HG03060 (cell line): ENCODE results near the gene CPNE9.
A peak's percentile ranks its signal among the peaks of the same experiment; 100 is the strongest.

Source experiments
- ATAC-seq: cut with Tn5 transposase; IDR thresholded peaks from one replicate; pipeline ENCODE4 v1.9.1; 2021; ENCODE audit warnings: low read depth, moderate number of reproducible peaks; ENCODE audit not compliant: unreplicated experiment

The CPNE9 gene

GRCh38 chr3:9713142-9713541, 9.5 kb downstream of the CPNE9 start:
- ATAC-seq, result no peak

- ATAC-seq, result no peak
These were observed 11.5 kb downstream of the CPNE9 start for GRCh38 chr3:9715136-9715535.

GRCh38 chr3:9715764-9716437, 12.3 kb downstream of the CPNE9 start:
- ATAC-seq, result no peak

GRCh38 chr3:9716801-9717555, 13.3 kb downstream of the CPNE9 start:
- ATAC-seq, result no peak

GRCh38 chr3:9717563-9717962, 13.9 kb downstream of the CPNE9 start:
- no peak for ATAC-seq

GRCh38 chr3:9718118-9718517, 14.5 kb downstream of the CPNE9 start:
- no peak for ATAC-seq

- no peak for ATAC-seq
These were observed 17.5 kb downstream of the CPNE9 start for GRCh38 chr3:9721015-9721699.

GRCh38 chr3:9721700-9722060, 18.0 kb downstream of the CPNE9 start:
- no peak for ATAC-seq

GRCh38 chr3:9725775-9726515, 22.3 kb downstream of the CPNE9 start:
- no peak for ATAC-seq

- no peak for ATAC-seq
These were observed 23.5 kb downstream of the CPNE9 start for GRCh38 chr3:9727041-9727595.

- ATAC-seq, result no peak
These were observed 24.1 kb downstream of the CPNE9 start for GRCh38 chr3:9727743-9728142.

GRCh38 chr3:9729419-9729818, 25.8 kb downstream of the CPNE9 start:
- no peak for ATAC-seq

GRCh38 chr3:9730657-9731205, 27.1 kb downstream of the CPNE9 start:
- peak; percentile 14 for ATAC-seq

- ATAC-seq, result peak; percentile 54
These were observed 27.8 kb downstream of the CPNE9 start, which contains the start of gene BRPF1 for GRCh38 chr3:9731206-9732079. TSS of gene BRPF1 (plus strand) at chr3:9731735. CDS start at chr3:9734141, 2,406 bp downstream.

GRCh38 chr3:9732080-9732739, 28.6 kb downstream of the CPNE9 start:
- no peak for ATAC-seq

- ATAC-seq, result no peak
These were observed 29.1 kb downstream of the CPNE9 start for GRCh38 chr3:9732740-9733115.

GRCh38 chr3:9736831-9737230, 33.2 kb downstream of the CPNE9 start:
- no peak for ATAC-seq

GRCh38 chr3:9739181-9739580, 35.5 kb downstream of the CPNE9 start:
- no peak for ATAC-seq

GRCh38 chr3:9742560-9742959, 38.9 kb downstream of the CPNE9 start:
- ATAC-seq, result no peak
